HG03095 (cell line): Measurements from ENCODE around the gene B3GALT4.

Experiments used
- ATAC-seq: cut with Tn5 transposase; IDR thresholded peaks from one replicate; pipeline ENCODE4 v1.9.1; 2021; ENCODE audit warnings: moderate library complexity; ENCODE audit not compliant: unreplicated experiment

B3GALT4 gene

GRCh38 chr6:33313709-33314514 is 37.0 kb downstream of the B3GALT4 start, which contains the start of gene TAPBP:
TAPBP (minus strand) TSS chr6:33314078; CDS start chr6:33314041, 37 bp downstream.
- peak; percentile 27 for ATAC-seq

DNA sequence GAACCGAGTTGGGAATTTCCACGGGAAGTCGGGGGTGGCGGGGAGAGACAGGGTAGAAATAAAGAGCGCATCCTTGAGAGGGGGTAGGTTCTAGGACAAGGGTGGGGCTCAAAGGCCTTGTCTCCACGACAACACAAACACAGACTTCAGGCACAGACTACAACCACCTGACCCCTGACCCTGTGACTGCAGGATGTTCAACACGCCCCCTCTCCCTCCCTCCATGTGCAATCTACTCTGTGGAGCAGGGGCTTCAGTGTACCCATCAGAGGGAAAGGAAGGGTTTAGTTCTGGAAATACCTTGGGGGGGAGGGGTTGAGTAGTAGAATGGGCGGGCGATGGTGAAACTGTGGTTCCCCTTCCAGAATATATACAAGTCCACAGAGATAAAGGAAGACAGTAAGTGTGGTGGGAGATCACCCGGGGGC is 37.6 kb downstream of the B3GALT4 start:
- no peak for ATAC-seq

GRCh38 chr6:33314943-33315792 is 38.2 kb downstream of the B3GALT4 start:
- ATAC-seq: no peak

DNA sequence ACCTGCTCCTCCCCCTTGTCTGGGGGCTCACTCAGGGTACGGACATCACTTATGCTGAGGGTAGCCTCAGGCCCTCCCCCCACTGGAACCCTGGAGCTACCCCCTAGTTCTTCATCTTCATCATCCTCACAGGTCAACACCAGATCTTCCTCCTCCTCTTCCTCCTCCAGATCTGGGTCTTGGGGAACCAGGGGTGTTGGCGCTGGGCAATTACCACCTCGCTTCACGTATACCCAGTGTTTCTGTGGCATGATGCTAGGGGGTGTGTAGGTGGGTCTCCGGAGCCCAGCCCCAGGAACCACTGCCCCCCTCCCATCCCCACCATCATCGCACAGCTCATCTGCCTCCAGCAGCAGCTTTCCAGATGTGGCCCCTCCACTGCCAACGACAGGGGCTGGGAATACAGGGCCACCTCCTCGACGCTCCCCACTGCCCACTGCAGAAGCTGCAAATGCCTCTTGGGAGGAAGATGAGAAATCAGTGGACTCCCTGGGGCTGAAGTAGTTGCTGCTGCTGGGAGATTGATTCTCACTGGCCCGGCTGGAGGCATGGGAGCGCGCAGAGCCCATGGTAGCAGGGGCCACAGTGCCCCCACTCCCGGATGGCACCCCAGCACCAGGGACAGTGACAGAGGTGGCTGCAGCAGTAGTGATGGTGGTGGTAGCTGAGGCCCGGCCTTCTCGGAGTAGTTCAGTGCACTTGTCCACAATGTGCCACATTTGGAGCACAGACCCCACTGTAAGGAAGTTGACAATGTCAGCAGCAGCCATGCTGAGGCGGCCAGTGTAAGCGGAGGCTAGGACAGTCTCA is 39.1 kb downstream of the B3GALT4 start:
- ATAC-seq: no peak

GRCh38 chr6:33316603-33317418 is 39.9 kb downstream of the B3GALT4 start:
- no peak for ATAC-seq

DNA sequence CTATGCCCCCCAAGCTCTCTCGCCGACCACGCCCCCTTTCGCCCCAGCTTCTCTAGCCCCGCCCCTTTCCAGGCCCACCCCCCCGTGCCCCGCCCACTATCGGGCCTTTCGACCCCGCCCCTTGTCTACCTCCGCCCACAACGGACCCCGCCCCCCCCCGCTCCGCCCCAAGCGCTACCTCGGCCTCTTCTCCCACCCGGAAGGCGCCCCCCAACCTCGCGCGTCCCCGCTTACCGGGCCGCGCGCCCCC is 40.4 kb downstream of the B3GALT4 start:
- ATAC-seq: no peak

GRCh38 chr6:33317669-33318425 is 40.9 kb downstream of the B3GALT4 start, which contains the start of gene ZBTB22:
ZBTB22 (minus strand) TSS chr6:33317744; CDS start chr6:33316916, 828 bp downstream.
- ATAC-seq: peak; percentile 45

GRCh38 chr6:33318426-33319073 is 41.6 kb downstream of the B3GALT4 start:
- no peak for ATAC-seq

- ATAC-seq: no peak
Observed at GRCh38 chr6:33319939-33320314, 43.0 kb downstream of the B3GALT4 start.

- ATAC-seq: no peak
Observed at GRCh38 chr6:33320315-33321181, 43.6 kb downstream of the B3GALT4 start.

DNA sequence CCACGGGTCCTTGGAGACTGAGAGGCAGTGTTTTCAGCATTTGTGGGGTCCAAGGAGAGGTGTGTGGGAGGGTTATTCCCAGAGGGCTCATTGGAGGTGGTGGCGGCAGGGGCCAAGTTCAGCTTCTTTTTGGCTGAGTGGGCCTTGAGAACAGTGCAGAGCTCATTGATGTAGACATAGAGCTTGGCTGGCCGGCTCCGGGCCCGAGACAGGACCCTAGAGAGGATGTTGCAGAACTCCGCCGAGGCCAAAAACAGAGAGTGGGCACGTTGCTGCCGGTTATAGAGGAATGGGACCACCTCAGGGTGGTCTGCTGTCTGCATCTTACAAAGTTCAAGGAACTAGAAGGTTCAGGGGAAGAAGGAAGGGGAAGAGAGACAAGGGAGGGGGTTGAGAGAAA is 44.3 kb downstream of the B3GALT4 start:
- ATAC-seq: no peak

GRCh38 chr6:33323623-33323948 is 46.7 kb downstream of the B3GALT4 start:
- ATAC-seq: no peak

DNA sequence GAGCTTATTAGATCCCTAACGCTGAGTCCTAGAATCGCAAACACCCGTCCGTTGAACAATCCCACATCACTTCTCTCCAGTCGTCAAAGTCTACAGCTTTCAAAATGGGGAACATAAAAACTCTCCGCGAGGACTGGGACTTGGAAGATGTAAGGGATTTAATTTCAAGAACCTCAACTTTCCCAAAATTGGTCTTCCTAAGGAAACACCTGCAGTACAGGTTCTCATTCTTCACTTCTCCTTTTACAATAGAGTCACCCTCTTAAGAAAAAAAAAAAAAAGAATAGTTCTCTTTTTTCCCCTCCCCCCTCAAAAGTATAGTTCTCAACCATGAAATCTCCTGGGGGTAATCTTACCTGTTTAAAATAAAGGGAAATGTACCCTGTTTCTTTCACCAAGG is 47.2 kb downstream of the B3GALT4 start:
- ATAC-seq: no peak
